ENCODE results near the gene ZSCAN2.

Gene ZSCAN2

DNA sequence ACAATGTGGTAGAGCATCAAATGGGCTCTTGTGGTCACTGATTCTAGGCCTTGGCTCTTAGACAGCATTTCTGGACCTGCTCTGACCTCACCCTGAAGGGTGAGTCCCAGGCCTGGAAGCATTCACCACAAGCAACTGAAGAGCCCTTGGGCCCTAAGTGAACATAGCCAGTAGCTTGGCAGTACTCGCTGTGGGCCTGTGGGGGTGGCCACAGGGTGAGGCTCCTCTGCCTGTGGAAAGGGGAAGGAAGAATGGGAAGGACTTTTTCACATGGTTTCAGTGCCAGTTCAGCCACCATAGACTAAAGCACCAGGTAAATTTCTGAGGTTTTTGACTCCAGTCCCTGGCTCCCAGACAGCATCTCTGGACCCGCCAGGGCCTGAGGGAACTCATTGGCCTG is 5.1 kb upstream of the ZSCAN2 start:
- no peak for TF ChIP-seq CTCF (IDR thresholded peaks at IDR 0.05; ENCODE audit: control insufficient read depth, extremely low read depth, insufficient read depth)
- DNase-seq (ENCODE audit: low read depth): no peak
- no peak overlapping the region for H3K4me3 ChIP-seq (ENCODE audit: low read depth, low read length)

DNA sequence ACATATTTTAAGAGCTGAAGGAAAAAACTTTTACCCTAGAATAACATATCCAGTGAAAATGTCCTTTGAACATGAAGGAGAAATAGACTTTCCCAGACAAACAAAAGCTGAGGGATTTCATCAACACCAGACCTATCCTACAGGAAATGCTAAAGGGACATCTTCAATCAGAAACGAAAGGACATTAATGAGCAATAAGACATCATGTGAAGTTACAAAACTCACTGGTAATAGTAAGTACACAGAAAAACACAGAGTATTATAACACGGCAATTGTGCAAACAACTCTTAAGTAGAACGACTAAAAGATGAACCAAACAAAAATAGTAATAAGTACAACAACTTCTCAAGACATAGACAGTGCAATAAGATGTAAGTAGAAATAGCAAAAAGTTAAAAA is 3.5 kb upstream of the ZSCAN2 start:
- no peak overlapping the region for H3K4me3 ChIP-seq (ENCODE audit: low read depth, low read length)
- no peak for TF ChIP-seq CTCF (IDR thresholded peaks at IDR 0.05; ENCODE audit: control insufficient read depth, extremely low read depth, insufficient read depth)
- no peak for DNase-seq (ENCODE audit: low read depth)

DNA sequence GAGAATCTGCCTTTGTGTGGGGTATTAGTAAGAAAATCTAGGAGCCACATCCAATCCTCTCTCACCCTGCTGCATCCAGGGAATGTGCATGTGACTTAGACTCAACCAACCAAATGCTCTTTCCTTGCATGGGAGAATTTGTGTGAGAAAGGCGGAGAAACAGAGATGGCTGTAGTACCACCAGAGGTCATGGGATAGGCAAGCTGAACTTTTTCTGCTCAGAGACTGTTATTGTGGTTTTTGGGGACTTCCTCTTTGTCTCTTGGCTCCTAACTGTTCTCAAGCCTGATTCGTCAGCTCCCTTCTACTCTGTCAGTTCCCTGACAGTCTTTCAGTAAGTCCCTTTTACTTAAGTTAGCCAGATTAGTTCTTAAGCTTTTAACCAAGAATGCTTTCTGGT is 2.6 kb upstream of the ZSCAN2 start:
- no peak for DNase-seq (ENCODE audit: low read depth)
- H3K4me3 ChIP-seq (ENCODE audit: low read depth, low read length): no peak overlapping the region
- no peak for TF ChIP-seq CTCF (IDR thresholded peaks at IDR 0.05; ENCODE audit: control insufficient read depth, extremely low read depth, insufficient read depth)

DNA sequence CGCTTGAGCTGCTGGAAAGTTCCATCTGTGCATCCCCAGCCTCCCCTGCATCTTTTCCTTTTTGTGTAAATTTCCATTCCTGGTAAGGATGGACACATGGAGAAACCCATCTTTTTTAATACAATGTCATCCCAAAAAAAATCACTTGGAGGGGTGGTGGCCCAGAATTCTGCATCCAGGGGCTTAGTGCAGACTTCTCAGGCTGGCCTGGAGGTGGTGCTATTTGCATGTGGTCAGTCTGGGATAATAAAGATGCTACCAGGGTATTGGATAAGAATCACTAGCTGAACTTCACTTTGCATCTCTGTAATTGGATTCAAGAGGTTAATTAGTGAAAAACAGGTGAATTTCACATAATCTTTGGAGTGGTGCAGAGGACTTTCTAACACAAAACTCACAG is 1.8 kb upstream of the ZSCAN2 start:
- H3K4me3 ChIP-seq (ENCODE audit: low read depth, low read length): no peak overlapping the region
- no peak for DNase-seq (ENCODE audit: low read depth)
- TF ChIP-seq CTCF (IDR thresholded peaks at IDR 0.05; ENCODE audit: control insufficient read depth, extremely low read depth, insufficient read depth): peak; percentile 62

- TF ChIP-seq CTCF (IDR thresholded peaks at IDR 0.05; ENCODE audit: control insufficient read depth, extremely low read depth, insufficient read depth): no peak
- no peak for DNase-seq (ENCODE audit: low read depth)
- H3K4me3 ChIP-seq (ENCODE audit: low read depth, low read length): peak overlapping the region; percentile 79
These were observed 903 bp upstream of the ZSCAN2 start for GRCh38 chr15:84599906-84600305.

- peak; percentile 73 for DNase-seq (ENCODE audit: low read depth)
- TF ChIP-seq CTCF (IDR thresholded peaks at IDR 0.05; ENCODE audit: control insufficient read depth, extremely low read depth, insufficient read depth): no peak
- peak overlapping the region; percentile 79 for H3K4me3 ChIP-seq (ENCODE audit: low read depth, low read length)
These were observed 500 bp upstream of the ZSCAN2 start for GRCh38 chr15:84600331-84600686.

DNA sequence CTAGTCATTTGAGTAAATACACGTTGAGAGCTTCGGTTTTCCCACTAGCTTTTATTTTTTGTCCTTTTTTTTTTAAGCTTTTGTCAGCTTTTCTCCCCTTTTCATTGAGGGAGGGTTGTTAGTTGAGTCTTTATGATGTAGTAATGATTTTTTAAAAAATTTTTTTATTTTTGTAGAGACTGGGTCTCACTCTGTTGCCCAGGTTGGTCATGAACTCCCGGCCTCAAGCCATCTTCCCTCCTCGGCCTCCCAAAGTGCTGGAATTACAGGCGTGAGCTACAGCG is 688 bp downstream of the ZSCAN2 start:
- no peak for DNase-seq (ENCODE audit: low read depth)
- no peak for TF ChIP-seq CTCF (IDR thresholded peaks at IDR 0.05; ENCODE audit: control insufficient read depth, extremely low read depth, insufficient read depth)

More for the DNA sequence above, 688 bp downstream of the ZSCAN2 start:
- H3K4me3 ChIP-seq (ENCODE audit: low read depth, low read length): peak overlapping the region; percentile 79
